ENCODE results near the gene MAK.
"Not testable (repeated sequence)": the region's sequence is repeated elsewhere in the genome, so short reads cannot be mapped to it uniquely, and the experiment has no call there.

MAK gene

GRCh38 chr6:10722570-10722819 is 115.8 kb downstream of the MAK start:
- ATAC-seq = no peak

GRCh38 chr6:10721850-10722569 is 116.3 kb downstream of the MAK start:
- no peak for ATAC-seq

GRCh38 chr6:10720960-10721849 is 117.1 kb downstream of the MAK start:
- ATAC-seq = not testable (repeated sequence)

GRCh38 chr6:10720265-10720959 is 117.9 kb downstream of the MAK start:
- ATAC-seq = peak; percentile 27 to 31

GRCh38 chr6:10719964-10720264 is 118.4 kb downstream of the MAK start:
- no peak for ATAC-seq

- no peak for ATAC-seq
These were observed 118.9 kb downstream of the MAK start for GRCh38 chr6:10719296-10719963.

- ATAC-seq = no peak
These were observed 124.4 kb downstream of the MAK start for GRCh38 chr6:10713962-10714361.

All from activated CD4-positive, CD25-positive, alpha-beta regulatory T cell treated with anti-CD3 and anti-CD28 coated beads, Interleukin-2, amount 50 U/mL, for 24 hours (primary cell).